NCI-H82 (cell line): ENCODE measurements around the gene MSI2.
"Not testable (repeated sequence)": the region's sequence is repeated elsewhere in the genome, so short reads cannot be mapped to it uniquely, and the experiment has no call there.

ENCODE experiments used
- DNase-seq: peaks from one replicate; lab custom pipeline; 2025; lab: John Stamatoyannopoulos, UW

Gene MSI2

GRCh38 chr17:57484826-57485565 lies 228.7 kb downstream of the MSI2 start:
- no peak for DNase-seq

GRCh38 chr17:57485566-57485865 lies 229.2 kb downstream of the MSI2 start:
- no peak for DNase-seq

GRCh38 chr17:57485916-57486881 lies 229.9 kb downstream of the MSI2 start:
- no peak for DNase-seq

- DNase-seq = no peak
Observed at GRCh38 chr17:57486882-57487301, 230.6 kb downstream of the MSI2 start.

- no peak for DNase-seq
Observed at GRCh38 chr17:57487573-57487972, 231.2 kb downstream of the MSI2 start.

GRCh38 chr17:57488856-57489255 lies 232.5 kb downstream of the MSI2 start:
- DNase-seq = no peak

- no peak for DNase-seq
Observed at GRCh38 chr17:57489321-57489720, 233.0 kb downstream of the MSI2 start.

GRCh38 chr17:57490111-57490845 lies 234.0 kb downstream of the MSI2 start:
- DNase-seq = no peak

GRCh38 chr17:57490890-57491289 lies 234.6 kb downstream of the MSI2 start:
- no peak for DNase-seq

- DNase-seq = no peak
Observed at GRCh38 chr17:57493171-57493570, 236.8 kb downstream of the MSI2 start.

- DNase-seq = no peak
Observed at GRCh38 chr17:57493625-57494024, 237.3 kb downstream of the MSI2 start.

- no peak for DNase-seq
Observed at GRCh38 chr17:57494443-57494842, 238.1 kb downstream of the MSI2 start.

GRCh38 chr17:57495771-57496170 lies 239.4 kb downstream of the MSI2 start:
- no peak for DNase-seq

- DNase-seq = no peak
Observed at GRCh38 chr17:57496382-57496781, 240.1 kb downstream of the MSI2 start.

GRCh38 chr17:57498443-57498842 lies 242.1 kb downstream of the MSI2 start:
- no peak for DNase-seq

- not testable (repeated sequence) for DNase-seq
Observed at GRCh38 chr17:57499221-57499620, 242.9 kb downstream of the MSI2 start.

- peak; percentile 64 for DNase-seq
Observed at GRCh38 chr17:57499648-57500049, 243.3 kb downstream of the MSI2 start.

- DNase-seq = no peak
Observed at GRCh38 chr17:57501016-57501415, 244.7 kb downstream of the MSI2 start.

GRCh38 chr17:57502022-57502421 lies 245.7 kb downstream of the MSI2 start:
- no peak for DNase-seq

- DNase-seq = peak; percentile 91
Observed at GRCh38 chr17:57502811-57503241, 246.5 kb downstream of the MSI2 start.

- DNase-seq = no peak
Observed at GRCh38 chr17:57504208-57504607, 247.9 kb downstream of the MSI2 start.
